ENCODE data around the gene CLPTM1L.

Gene CLPTM1L

DNA sequence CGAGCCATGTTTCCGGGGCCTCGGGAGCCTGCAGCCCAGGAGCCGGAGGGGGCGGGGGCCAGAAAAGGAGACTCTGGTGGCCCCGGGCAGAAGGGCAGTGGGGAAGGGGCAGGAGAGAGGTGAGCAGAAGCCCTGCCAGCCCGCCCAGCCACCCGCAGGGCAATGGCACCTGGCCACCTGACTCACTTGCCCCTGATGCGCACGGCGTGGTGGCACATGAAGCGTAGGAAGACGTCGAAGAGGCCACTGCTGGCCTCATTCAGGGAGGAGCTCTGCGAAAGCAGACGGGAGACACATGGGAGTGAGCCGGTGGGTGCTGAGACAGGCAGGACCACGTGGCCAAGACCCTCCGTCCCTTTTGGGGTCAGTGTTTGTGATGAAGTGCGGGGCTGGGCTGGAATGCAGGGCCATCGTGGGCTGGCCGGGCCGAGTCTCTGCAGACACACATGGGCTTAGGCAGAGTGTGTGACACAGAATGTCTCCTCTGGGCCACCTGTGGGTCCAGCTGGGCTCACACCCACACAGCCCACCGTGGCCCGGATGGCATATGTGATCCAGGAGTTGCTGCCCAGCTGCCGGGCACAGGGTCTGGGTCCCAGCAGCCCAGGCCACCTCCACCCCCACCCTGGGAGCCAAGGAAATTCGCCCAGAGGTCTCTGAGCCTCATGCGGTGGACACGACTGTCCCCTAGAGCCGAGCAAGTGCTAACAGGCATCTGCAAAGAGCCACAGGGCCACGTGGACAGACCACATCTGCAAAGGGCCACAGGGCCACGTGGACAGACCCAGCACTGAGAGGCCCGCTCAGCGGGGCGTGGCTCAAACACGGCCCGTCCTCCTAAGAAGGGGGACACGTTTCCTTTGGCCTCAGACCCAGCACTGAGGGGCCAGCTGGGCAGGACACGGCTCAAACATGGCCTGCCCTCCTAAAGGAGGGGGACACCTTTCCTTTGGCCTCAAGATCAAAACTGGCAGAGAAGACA is 73.7 kb downstream of the CLPTM1L start:
- DNase-seq, result no peak

DNA sequence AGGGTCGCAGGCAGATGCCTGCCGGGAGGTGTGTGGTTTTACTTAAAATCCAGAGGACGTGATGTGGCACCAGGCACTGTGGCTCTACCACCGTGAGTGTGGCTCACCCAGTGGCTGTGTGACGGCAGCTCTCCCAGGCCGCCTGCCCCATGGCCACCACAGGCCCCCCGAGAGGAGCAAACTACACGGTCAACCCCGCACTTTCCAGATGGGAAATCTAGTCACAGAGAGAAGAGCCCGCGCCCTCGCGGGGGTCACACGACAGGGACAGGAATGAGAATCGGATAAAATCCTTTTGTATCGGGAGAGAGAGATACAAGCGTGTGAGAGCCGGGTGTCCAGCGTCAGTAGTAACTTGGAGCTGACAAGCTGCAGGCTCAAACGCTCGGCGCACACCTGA is 74.5 kb downstream of the CLPTM1L start:
- no peak for DNase-seq

GRCh38 chr5:1268666-1269065 is 76.2 kb downstream of the CLPTM1L start:
- no peak for DNase-seq

- no peak for DNase-seq
Measured at GRCh38 chr5:1268056-1268455, 76.8 kb downstream of the CLPTM1L start.
